ENCODE data around the gene NELFE. TPM values are rescaled to one million over a fixed set of nuclear protein-coding genes. Genes with fewer than 3 reads are reported as not detected.

Gene NELFE
- total RNA-seq, 4 donors from 2014 or later: 45.4 to 59.7 (median 50.2) TPM

GRCh38 chr6:31969712-31970603 is 11.2 kb upstream of the NELFE start:
- no peaks in the 10 kb centered on the region for H3K9me3 ChIP-seq
- peaks cover 0 to 25% (median 12%) of the 10 kb centered on the region in 4 donors for H3K4me1 ChIP-seq
- DNase-seq: peak in 1 of 3 donors; percentile 37
- H3K36me3 ChIP-seq: peaks cover 0 to 52% (median 0%) of the 10 kb centered on the region in 3 donors
- TF ChIP-seq POLR2A (IDR thresholded peaks at IDR 0.05): no peak
- TF ChIP-seq, protein P1, sequence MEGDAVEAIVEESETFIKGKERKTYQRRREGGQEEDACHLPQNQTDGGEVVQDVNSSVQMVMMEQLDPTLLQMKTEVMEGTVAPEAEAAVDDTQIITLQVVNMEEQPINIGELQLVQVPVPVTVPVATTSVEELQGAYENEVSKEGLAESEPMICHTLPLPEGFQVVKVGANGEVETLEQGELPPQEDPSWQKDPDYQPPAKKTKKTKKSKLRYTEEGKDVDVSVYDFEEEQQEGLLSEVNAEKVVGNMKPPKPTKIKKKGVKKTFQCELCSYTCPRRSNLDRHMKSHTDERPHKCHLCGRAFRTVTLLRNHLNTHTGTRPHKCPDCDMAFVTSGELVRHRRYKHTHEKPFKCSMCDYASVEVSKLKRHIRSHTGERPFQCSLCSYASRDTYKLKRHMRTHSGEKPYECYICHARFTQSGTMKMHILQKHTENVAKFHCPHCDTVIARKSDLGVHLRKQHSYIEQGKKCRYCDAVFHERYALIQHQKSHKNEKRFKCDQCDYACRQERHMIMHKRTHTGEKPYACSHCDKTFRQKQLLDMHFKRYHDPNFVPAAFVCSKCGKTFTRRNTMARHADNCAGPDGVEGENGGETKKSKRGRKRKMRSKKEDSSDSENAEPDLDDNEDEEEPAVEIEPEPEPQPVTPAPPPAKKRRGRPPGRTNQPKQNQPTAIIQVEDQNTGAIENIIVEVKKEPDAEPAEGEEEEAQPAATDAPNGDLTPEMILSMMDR (IDR thresholded peaks at IDR 0.05): no peak
- H3K4me3 ChIP-seq: no peak overlapping the region
- peak overlapping the region in 1 of 4 donors; percentile 19 for H3K27ac ChIP-seq
- no peaks in the 10 kb centered on the region for H3K27me3 ChIP-seq

DNA sequence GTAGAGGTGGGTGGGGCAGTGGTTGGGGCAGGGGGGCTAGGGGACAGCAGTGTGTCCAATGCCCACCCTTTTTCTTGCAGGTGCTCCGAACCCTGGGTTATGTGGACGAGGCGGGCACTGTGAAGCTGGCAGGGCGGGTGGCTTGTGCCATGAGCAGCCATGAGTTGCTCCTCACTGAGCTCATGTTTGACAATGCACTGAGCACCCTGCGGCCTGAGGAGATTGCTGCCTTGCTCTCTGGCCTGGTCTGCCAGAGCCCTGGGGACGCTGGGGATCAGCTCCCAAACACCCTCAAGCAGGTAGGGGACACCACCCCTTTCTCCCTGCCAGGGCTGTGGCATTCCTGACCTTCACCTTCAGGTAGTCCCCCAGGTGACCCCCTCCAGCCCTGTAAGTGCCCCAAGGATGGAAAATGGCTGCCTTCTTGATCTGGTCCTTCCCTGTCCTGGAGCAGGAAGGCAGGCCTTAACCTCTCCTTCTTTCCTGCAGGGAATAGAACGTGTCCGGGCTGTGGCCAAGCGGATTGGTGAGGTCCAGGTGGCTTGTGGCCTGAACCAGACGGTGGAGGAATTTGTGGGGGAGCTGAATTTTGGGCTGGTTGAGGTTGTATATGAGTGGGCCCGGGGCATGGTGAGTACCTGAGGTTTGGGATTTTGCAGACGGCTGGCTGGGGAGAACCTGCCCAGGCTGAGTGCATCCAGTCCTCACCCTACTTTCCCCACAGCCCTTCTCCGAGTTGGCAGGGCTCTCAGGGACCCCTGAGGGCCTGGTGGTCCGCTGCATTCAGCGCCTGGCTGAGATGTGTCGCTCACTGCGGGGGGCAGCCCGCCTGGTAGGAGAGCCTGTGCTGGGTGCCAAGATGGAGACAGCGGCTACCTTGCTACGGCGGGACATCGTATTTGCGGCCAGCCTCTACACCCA is 10.3 kb upstream of the NELFE start:
- H3K9me3 ChIP-seq: no peaks in the 10 kb centered on the region
- no peak overlapping the region for H3K4me3 ChIP-seq
- peak in 1 of 3 donors; percentile 44 for DNase-seq
- peaks cover 0 to 60% (median 0%) of the 10 kb centered on the region in 3 donors for H3K36me3 ChIP-seq
- TF ChIP-seq POLR2A (IDR thresholded peaks at IDR 0.05): no peak
- TF ChIP-seq, protein P1 (IDR thresholded peaks at IDR 0.05): no peak
- no peak overlapping the region for H3K27ac ChIP-seq
- H3K4me1 ChIP-seq: peaks cover 0 to 25% (median 12%) of the 10 kb centered on the region in 4 donors
- H3K27me3 ChIP-seq: no peaks in the 10 kb centered on the region

- TF ChIP-seq, protein P1 (IDR thresholded peaks at IDR 0.05): no peak
- no peak for TF ChIP-seq POLR2A (IDR thresholded peaks at IDR 0.05)
- DNase-seq: peak in 1 of 3 donors; percentile 42
- Histone ChIP-seq H3K4me3 (no peak overlapping the region), H3K27ac (no peak overlapping the region), H3K36me3 (peaks cover 0 to 67% (median 0%) of the 10 kb centered on the region in 3 donors), H3K4me1 (peaks cover 0 to 21% (median 12%) of the 10 kb centered on the region in 4 donors), H3K27me3 (no peaks in the 10 kb centered on the region), H3K9me3 (no peaks in the 10 kb centered on the region)
Measured at GRCh38 chr6:31968326-31968725, 9.6 kb upstream of the NELFE start.

GRCh38 chr6:31967926-31968320 is 9.2 kb upstream of the NELFE start:
- DNase-seq: no peak
- H3K4me3 ChIP-seq: no peak overlapping the region
- H3K27me3 ChIP-seq: no peaks in the 10 kb centered on the region
- peaks cover 0 to 71% (median 0%) of the 10 kb centered on the region in 3 donors for H3K36me3 ChIP-seq
- no peaks in the 10 kb centered on the region for H3K9me3 ChIP-seq
- H3K27ac ChIP-seq: no peak overlapping the region
- peaks cover 0 to 17% (median 12%) of the 10 kb centered on the region in 4 donors for H3K4me1 ChIP-seq
- TF ChIP-seq, protein P1 (IDR thresholded peaks at IDR 0.05): no peak

All from Peyer's patch (tissue), 4 donors.